Neural crest cell (in vitro differentiated cells): ENCODE results near the gene PAK5. TPM values are rescaled to one million over a fixed set of nuclear protein-coding genes. Genes with fewer than 3 reads are reported as not detected.
A peak's percentile ranks its signal among the peaks of the same experiment; 100 is the strongest.

Source experiments
- DNase-seq: peaks from one replicate; pipeline ENCODE4 v3.0.0; 2021; ENCODE audit warnings: low read depth, mixed read lengths, low spot score
- H3K27ac Mint-ChIP-seq: one replicate; pipeline ENCODE4 v1.8.0; 2021; ENCODE audit warnings: mild to moderate bottlenecking, mixed read lengths; ENCODE audit not compliant: unreplicated experiment
- H3K27me3 Mint-ChIP-seq: 2 replicates; pipeline ENCODE4 v1.8.0; 2021; ENCODE audit warnings: low read depth, mild to moderate bottlenecking, mixed read lengths
- H3K36me3 Mint-ChIP-seq: 2 replicates; pipeline ENCODE4 v1.8.0; 2021; ENCODE audit warnings: low read depth, mild to moderate bottlenecking, mixed read lengths
- H3K4me1 Mint-ChIP-seq: 2 replicates; pipeline ENCODE4 v1.8.0; 2021; ENCODE audit warnings: mixed read lengths
- H3K4me3 Mint-ChIP-seq: one replicate; pipeline ENCODE4 v1.8.0; 2021; ENCODE audit warnings: mild to moderate bottlenecking, mixed read lengths
- H3K9me3 Mint-ChIP-seq: 2 replicates; pipeline ENCODE4 v1.8.0; 2021; ENCODE audit warnings: mixed read lengths
- CTCF ChIP-seq: fragments of 200-600 bp; sonication (generic); conservative IDR thresholded peaks from 2 replicates; pipeline ENCODE4 v1.5.0; 2021; ENCODE audit warnings: antibody characterized with exemption, mild to moderate bottlenecking
- total RNA-seq: library from RNA; stranded (reverse); gene quantifications from 2 replicates; pipeline ENCODE4 v1.2.1, GENCODE V29; 2021

The PAK5 gene
- total RNA-seq, 1 donor from 2014 or later, result 1.8 TPM

DNA sequence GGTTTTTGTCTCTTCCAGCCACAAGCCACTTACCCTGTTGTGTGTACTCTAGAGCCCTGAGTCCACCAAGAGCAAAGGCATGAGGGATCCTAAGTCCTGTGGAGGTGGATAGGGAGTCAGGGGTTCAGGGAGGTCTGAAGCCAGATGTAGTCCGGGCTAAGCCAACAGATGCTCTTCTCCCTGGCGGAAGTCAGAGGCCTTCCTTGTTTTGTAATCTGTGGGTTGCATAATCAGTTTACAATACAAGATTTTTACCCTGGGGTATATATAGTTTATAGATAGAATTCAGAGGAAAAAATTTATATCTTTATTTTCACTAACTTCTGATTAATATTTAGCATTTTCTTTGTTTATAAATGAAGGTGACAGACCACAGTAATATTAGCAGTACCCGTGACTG lies 315.2 kb downstream of the PAK5 start:
- Mint-ChIP-seq H3K27me3 (peaks cover 15% of the 10 kb centered on the region), H3K4me3 (no peak overlapping the region), H3K27ac (no peak overlapping the region), H3K4me1 (peaks cover 12% of the 10 kb centered on the region), H3K9me3 (no peaks in the 10 kb centered on the region), H3K36me3 (no peaks in the 10 kb centered on the region)
- no peak for DNase-seq
- TF ChIP-seq CTCF, result no peak

GRCh38 chr20:9520086-9520485 lies 318.8 kb downstream of the PAK5 start:
- H3K9me3 Mint-ChIP-seq, result no peaks in the 10 kb centered on the region
- no peak overlapping the region for H3K27ac Mint-ChIP-seq
- no peak for DNase-seq
- peaks cover 50% of the 10 kb centered on the region for H3K27me3 Mint-ChIP-seq
- H3K4me3 Mint-ChIP-seq, result no peak overlapping the region
- no peaks in the 10 kb centered on the region for H3K36me3 Mint-ChIP-seq
- no peak for TF ChIP-seq CTCF
- H3K4me1 Mint-ChIP-seq, result peaks cover 33% of the 10 kb centered on the region

DNA sequence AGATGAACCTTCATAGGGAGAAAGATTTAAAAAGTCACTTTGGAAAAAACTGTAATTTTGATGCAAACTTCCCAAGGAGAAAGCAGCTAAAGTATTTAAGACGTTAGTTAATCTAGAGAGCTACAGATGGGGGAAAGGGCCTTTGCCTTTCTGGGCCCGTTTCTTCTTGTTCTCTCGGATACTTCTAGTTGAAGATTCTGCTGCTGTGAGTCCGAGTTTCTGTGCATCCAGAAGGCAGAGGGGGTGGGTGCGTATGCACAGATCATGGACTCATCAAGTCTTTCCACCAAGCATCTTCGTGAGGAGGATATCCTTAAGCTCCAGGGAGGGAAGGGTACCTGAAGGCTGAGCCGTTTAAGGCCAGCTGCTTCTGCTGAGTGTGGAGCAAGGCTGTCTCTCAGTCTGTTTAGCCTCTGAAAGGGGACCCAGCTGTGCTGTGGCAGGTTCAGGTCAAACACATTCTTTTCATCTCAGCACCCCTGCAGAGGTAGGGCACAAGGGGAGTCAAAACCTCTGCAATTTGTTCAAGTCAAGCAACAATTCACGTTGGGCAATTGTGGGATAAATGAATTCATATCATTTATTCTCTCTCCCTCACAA lies 320.2 kb downstream of the PAK5 start:
- DNase-seq, result no peak
- no peak overlapping the region for H3K4me3 Mint-ChIP-seq
- no peaks in the 10 kb centered on the region for H3K36me3 Mint-ChIP-seq
- no peak overlapping the region for H3K27ac Mint-ChIP-seq
- TF ChIP-seq CTCF, result no peak
- peaks cover 64% of the 10 kb centered on the region for H3K27me3 Mint-ChIP-seq
- H3K9me3 Mint-ChIP-seq, result no peaks in the 10 kb centered on the region
- peaks cover 47% of the 10 kb centered on the region for H3K4me1 Mint-ChIP-seq

DNA sequence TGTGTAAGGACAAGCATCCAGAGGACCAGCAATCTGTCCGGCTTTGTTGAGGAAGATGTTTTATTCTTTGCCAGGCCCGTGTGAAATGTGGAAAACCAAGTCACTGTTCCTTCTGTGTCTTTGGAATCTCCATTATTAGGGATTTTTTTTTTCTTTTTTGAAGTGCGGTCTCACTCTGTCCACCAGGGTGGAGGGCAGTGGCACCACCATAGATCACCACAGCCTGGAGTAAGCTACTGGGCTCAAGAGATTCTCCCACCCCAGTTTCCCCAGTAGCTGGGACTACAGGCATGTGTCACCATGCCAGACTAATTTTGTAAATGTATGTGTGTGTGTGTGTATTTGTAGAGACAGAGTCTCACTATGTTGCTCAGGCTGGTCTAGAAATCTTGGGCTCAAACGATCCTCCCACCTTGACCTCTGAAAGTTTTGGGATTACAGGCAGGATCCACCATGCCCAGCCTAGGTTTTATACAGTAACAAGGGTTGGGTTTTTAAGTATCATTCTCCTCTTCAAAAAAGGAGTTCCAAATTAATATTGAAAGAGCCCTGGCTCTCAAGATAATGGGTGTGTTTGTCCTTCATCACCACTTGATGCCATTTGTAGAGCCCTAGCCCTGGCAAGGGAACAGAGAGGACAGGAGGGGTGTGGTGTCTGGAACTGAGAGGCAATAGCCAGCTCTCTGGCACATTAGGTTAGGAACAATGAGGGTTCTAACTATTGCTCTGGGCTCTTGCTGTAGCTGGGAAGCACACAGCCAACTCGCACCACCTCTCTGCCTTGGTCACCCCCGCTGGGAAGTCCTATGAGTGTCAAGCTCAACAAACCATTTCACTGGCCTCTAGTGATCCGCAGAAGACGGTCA lies 321.3 kb downstream of the PAK5 start:
- TF ChIP-seq CTCF, result no peak
- H3K27ac Mint-ChIP-seq, result no peak overlapping the region
- H3K27me3 Mint-ChIP-seq, result peaks cover 76% of the 10 kb centered on the region
- no peak for DNase-seq
- no peak overlapping the region for H3K4me3 Mint-ChIP-seq
- H3K9me3 Mint-ChIP-seq, result no peaks in the 10 kb centered on the region
- peaks cover 47% of the 10 kb centered on the region for H3K4me1 Mint-ChIP-seq
- H3K36me3 Mint-ChIP-seq, result no peaks in the 10 kb centered on the region

DNA sequence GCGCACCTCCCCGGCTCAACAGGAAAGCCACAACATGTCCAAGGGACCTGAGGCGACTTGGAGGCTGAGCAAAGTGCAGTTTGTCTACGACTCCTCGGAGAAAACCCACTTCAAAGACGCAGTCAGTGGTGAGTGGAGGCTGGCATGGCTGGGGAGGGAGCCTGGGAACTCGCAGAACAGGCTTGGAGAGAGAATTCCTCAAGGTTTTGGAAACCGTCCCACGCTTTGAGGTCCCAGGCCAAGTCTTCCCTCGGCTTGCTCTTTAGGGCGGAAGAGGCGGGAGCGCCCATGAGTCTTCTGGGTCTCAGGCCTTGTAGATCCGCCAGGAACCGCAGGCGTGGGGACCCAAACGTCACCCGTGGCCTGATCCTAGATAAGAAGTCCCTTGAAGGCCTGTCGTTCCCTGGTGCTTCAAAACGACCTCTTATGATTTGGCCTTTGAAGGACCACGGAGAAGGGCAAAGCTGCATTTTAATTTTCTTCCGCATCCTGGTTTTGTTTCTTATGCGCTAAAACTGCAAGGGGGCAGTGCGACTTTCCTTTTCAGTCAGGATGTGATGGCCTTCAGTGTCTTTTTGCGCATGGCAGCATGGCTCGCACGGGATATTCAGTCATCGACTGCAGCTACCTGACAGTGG lies 322.5 kb downstream of the PAK5 start:
- H3K27me3 Mint-ChIP-seq, result peaks cover 86% of the 10 kb centered on the region
- H3K9me3 Mint-ChIP-seq, result no peaks in the 10 kb centered on the region
- H3K27ac Mint-ChIP-seq, result no peak overlapping the region
- no peaks in the 10 kb centered on the region for H3K36me3 Mint-ChIP-seq
- peaks cover 47% of the 10 kb centered on the region for H3K4me1 Mint-ChIP-seq
- H3K4me3 Mint-ChIP-seq, result peak overlapping the region; percentile 84
- no peak for TF ChIP-seq CTCF
- no peak for DNase-seq
